ENCODE measurements around the gene ADGRF1. TPM values are rescaled to one million over a fixed set of nuclear protein-coding genes. Genes with fewer than 3 reads are reported as not detected.

The ADGRF1 gene
- total RNA-seq, 1 experiment from 2014 or later = 39.6 TPM

GRCh38 chr6:47083586-47084047, 41.5 kb upstream of the ADGRF1 start (continued):
- TF ChIP-seq CTCF (IDR thresholded peaks at IDR 0.05 in 2 of 3, conservative IDR thresholded peaks at IDR 0.05 in 1 of 3; ENCODE audit: borderline replicate concordance in 1 of 3, insufficient read depth in 1 of 3, low read depth in 2 of 3, low read length in 2 of 3) (no peak), TCF7L2 (IDR thresholded peaks at IDR 0.05; ENCODE audit: borderline replicate concordance, extremely low read depth, insufficient read depth, insufficient read length) (no peak)

GRCh38 chr6:47080083-47080596, 38.0 kb upstream of the ADGRF1 start:
- ChIA-PET RAD21 (ENCODE audit: low non-redundant PET in 1 of 2, low total read pairs in 2 of 2, uncharacterized antibody in 2 of 2, unreplicated experiment in 2 of 2) (no interaction called here), CTCF (no interaction called here), POLR2A (no interaction called here)
- intact Hi-C loops (cut with micrococcal nuclease) = no loop called here
- no peaks in the 10 kb centered on the region for H3K79me2 ChIP-seq (ENCODE audit: insufficient read depth, low read length)
- no peak overlapping the region for H3K4me2 ChIP-seq (ENCODE audit: low read length)
- H3K4me3 ChIP-seq (replicated peaks in 1 of 2; ENCODE audit: low read depth in 1 of 2, low read length in 2 of 2) = no peak overlapping the region
- H2AFZ ChIP-seq (ENCODE audit: low read depth, low read length, poor library complexity, severe bottlenecking) = no peak overlapping the region
- H4K20me1 ChIP-seq (ENCODE audit: insufficient read depth) = no peaks in the 10 kb centered on the region
- H3K36me3 ChIP-seq (ENCODE audit: control insufficient read depth in 1 of 2, insufficient read depth in 2 of 2, low read length in 2 of 2) = no peaks in the 10 kb centered on the region
- H3K9ac ChIP-seq (ENCODE audit: low read length) = no peak overlapping the region
- peaks cover 3 to 5% of the 10 kb centered on the region in 2 experiments; a peak in 1 of 4 replicates for H3K4me1 ChIP-seq (ENCODE audit: control insufficient read depth in 1 of 2, insufficient read depth in 2 of 2, low read length in 2 of 2)
- H3K27ac ChIP-seq (ENCODE audit: low read depth, low read length) = no peak overlapping the region
- no peaks in the 10 kb centered on the region for H3K9me3 ChIP-seq (ENCODE audit: control insufficient read depth in 1 of 2, insufficient read depth in 1 of 2, low read depth in 1 of 2, low read length in 2 of 2)
- H3K27me3 ChIP-seq (ENCODE audit: insufficient read depth, low read length) = no peaks in the 10 kb centered on the region
- no peak for TF ChIP-seq POLR2AphosphoS5 (IDR thresholded peaks at IDR 0.05; ENCODE audit: low read depth, low read length)
- TF ChIP-seq ATF3 (IDR thresholded peaks at IDR 0.05) = no peak
- TF ChIP-seq CTCF (IDR thresholded peaks at IDR 0.05 in 2 of 3, conservative IDR thresholded peaks at IDR 0.05 in 1 of 3; ENCODE audit: borderline replicate concordance in 1 of 3, insufficient read depth in 1 of 3, low read depth in 2 of 3, low read length in 2 of 3) = no peak
- no peaks in the 10 kb centered on the region for H3K9me2 ChIP-seq (ENCODE audit: insufficient read depth)
- ATAC-seq (no peak), DNase-seq (ENCODE audit: low read depth, low spot score) (no peak)
- no TSS peak for BruUV-seq (replicated peaks)
